ENCODE measurements around the gene TPSD1. TPM values are rescaled to one million over a fixed set of nuclear protein-coding genes. Genes with fewer than 3 reads are reported as not detected.

Gene TPSD1
- total RNA-seq, 1 experiment from 2014 or later = not detected

DNA sequence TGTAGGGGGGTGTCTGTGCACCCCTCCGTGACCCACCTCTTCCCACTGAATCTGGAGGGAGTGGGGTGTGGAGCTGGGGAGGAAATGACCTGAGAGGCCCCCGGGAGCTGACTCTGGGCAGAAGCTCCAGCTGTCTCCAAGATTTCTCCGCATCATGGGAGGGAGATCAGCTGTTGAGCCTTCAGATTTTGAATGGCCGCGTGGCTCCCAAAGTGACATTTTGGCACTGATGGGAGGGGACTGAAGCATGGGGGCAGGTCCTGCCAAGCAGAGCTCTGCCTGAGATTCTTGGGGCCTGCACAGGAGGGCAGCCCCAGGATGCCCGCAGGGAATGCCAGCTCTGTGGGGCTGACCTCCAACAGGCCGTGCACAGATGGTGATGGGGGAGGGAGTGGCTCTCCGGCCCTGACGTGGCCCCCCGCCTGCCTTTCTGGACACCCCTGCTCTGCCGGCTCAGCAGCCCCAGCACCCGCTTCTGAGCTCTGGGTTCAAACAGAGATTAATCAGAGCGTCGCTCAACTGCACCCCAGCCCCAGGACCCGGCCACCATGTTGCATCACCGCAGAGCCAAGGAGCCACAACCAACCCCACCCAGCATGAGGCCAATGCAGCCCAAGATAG, 28.2 kb downstream of the TPSD1 start:
- H3K27ac Mint-ChIP-seq = no peak overlapping the region
- H3K56ac ChIP-seq (ENCODE audit: insufficient read length, low read depth, low read length) = no peak overlapping the region
- no peaks in the 10 kb centered on the region for H3K9me3 ChIP-seq (ENCODE audit: control insufficient read depth, low read depth, low read length)
- H2AFZ ChIP-seq (ENCODE audit: low read length) = no peak overlapping the region
- no peak overlapping the region for H2BK15ac ChIP-seq (ENCODE audit: low read depth, low read length)
- no peak overlapping the region for H3K14ac ChIP-seq (ENCODE audit: insufficient read depth, low read length)
- no peak overlapping the region for H2BK20ac ChIP-seq (ENCODE audit: low read depth, low read length, poor library complexity, severe bottlenecking)
- no peaks in the 10 kb centered on the region; the same call in 1 of the 2 replicates for H3K4me1 ChIP-seq (ENCODE audit: insufficient read depth, low read length)
- no peak overlapping the region for H3K9ac ChIP-seq (ENCODE audit: extremely low read depth, insufficient read length, low read length)
- no peak overlapping the region for H3K4ac ChIP-seq (ENCODE audit: low read depth, low read length)
- no peak for DNase-seq
- H3T11ph ChIP-seq (ENCODE audit: low read length) = no peak overlapping the region
- H3K79me1 ChIP-seq (ENCODE audit: insufficient read depth, low read depth, low read length, poor library complexity, severe bottlenecking) = no peaks in the 10 kb centered on the region
- no peak overlapping the region for H3K18ac ChIP-seq (ENCODE audit: insufficient read length, low read depth, low read length)
- no peak overlapping the region for H3K4me3 Mint-ChIP-seq
- H2BK5ac ChIP-seq (ENCODE audit: insufficient read length, low read length) = no peak overlapping the region
- H4K5ac ChIP-seq (ENCODE audit: insufficient read length, low read depth, low read length) = no peak overlapping the region
- no peak overlapping the region for H3K27ac ChIP-seq (ENCODE audit: insufficient read length, low read depth, low read length)
- TF ChIP-seq, protein P1, sequence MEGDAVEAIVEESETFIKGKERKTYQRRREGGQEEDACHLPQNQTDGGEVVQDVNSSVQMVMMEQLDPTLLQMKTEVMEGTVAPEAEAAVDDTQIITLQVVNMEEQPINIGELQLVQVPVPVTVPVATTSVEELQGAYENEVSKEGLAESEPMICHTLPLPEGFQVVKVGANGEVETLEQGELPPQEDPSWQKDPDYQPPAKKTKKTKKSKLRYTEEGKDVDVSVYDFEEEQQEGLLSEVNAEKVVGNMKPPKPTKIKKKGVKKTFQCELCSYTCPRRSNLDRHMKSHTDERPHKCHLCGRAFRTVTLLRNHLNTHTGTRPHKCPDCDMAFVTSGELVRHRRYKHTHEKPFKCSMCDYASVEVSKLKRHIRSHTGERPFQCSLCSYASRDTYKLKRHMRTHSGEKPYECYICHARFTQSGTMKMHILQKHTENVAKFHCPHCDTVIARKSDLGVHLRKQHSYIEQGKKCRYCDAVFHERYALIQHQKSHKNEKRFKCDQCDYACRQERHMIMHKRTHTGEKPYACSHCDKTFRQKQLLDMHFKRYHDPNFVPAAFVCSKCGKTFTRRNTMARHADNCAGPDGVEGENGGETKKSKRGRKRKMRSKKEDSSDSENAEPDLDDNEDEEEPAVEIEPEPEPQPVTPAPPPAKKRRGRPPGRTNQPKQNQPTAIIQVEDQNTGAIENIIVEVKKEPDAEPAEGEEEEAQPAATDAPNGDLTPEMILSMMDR (conservative IDR thresholded peaks at IDR 0.05) = no peak
- H3K36me3 Mint-ChIP-seq (ENCODE audit: insufficient read depth in 1 of 3, low read depth in 3 of 3) = no peaks in the 10 kb centered on the region
- no peak overlapping the region for H2BK12ac ChIP-seq (ENCODE audit: insufficient read length, low read depth, low read length)
- H3K9me3 Mint-ChIP-seq = no peaks in the 10 kb centered on the region
- peaks cover 55% of the 10 kb centered on the region for H3K27me3 Mint-ChIP-seq (ENCODE audit: low read depth)
- H3K27me3 ChIP-seq (ENCODE audit: insufficient read depth, low read length) = no peaks in the 10 kb centered on the region
- H3K79me2 ChIP-seq (ENCODE audit: insufficient read depth, low read length) = no peaks in the 10 kb centered on the region
- no peaks in the 10 kb centered on the region for H3K23me2 ChIP-seq (ENCODE audit: insufficient read length, low read depth, low read length, poor library complexity, severe bottlenecking)
- no peak overlapping the region for H3K23ac ChIP-seq (ENCODE audit: insufficient read length, low read depth, low read length)
- peaks cover 11 to 25% of the 10 kb centered on the region in 2 experiments for H3K4me1 Mint-ChIP-seq
- no peak overlapping the region for H2AK5ac ChIP-seq (ENCODE audit: insufficient read length, low read length)
- H2BK120ac ChIP-seq (ENCODE audit: low read depth, low read length, poor library complexity, severe bottlenecking) = no peak overlapping the region
- H4K20me1 ChIP-seq (ENCODE audit: control insufficient read depth, insufficient read depth, insufficient read length) = no peaks in the 10 kb centered on the region
- H4K91ac ChIP-seq (ENCODE audit: insufficient read length, low read depth, low read length) = no peak overlapping the region
- no peak overlapping the region for H3K4me2 ChIP-seq (ENCODE audit: insufficient read depth, insufficient read length, low read length)
- H4K8ac ChIP-seq (replicated peaks; ENCODE audit: insufficient read length, low read depth, low read length) = no peak overlapping the region
- no CpG with 5 or more reads among the region's 16 CpGs for WGBS (ENCODE audit: extremely low coverage, insufficient read length, low lambda C conversion rate)
